H9 (cell line): ENCODE data around the gene ITPR1. TPM values are rescaled to one million over a fixed set of nuclear protein-coding genes. Genes with fewer than 3 reads are reported as not detected.

Experiments used
- DNase-seq: peaks from one replicate; pipeline ENCODE4 v3.0.0-alpha.2; 2017
- H2AFZ ChIP-seq: one replicate; pipeline ENCODE4 v1.6.1; 2013; ENCODE audit warnings: mild to moderate bottlenecking, low read length, control low read depth, moderate library complexity
- H2AK5ac ChIP-seq: 2 replicates; pipeline ENCODE4 v1.6.1; 2013; ENCODE audit warnings: low read length, control low read depth, mixed read lengths; ENCODE audit not compliant: insufficient read length
- H2BK120ac ChIP-seq: one replicate; pipeline ENCODE4 v1.6.1; 2013; ENCODE audit warnings: low read depth, mild to moderate bottlenecking, low read length, control low read depth, inconsistent platforms; ENCODE audit not compliant: poor library complexity, severe bottlenecking
- H2BK12ac ChIP-seq: 2 replicates; pipeline ENCODE4 v1.6.1; 2013; ENCODE audit warnings: low read length, control low read depth, mixed read lengths, low read depth; ENCODE audit not compliant: insufficient read length
- H2BK15ac ChIP-seq: 2 replicates; pipeline ENCODE4 v1.6.1; 2013; ENCODE audit warnings: low read depth, low read length, control low read depth
- H2BK20ac ChIP-seq: one replicate; pipeline ENCODE4 v1.6.1; 2013; ENCODE audit warnings: low read depth, mild to moderate bottlenecking, low read length, control low read depth, inconsistent platforms; ENCODE audit not compliant: poor library complexity, severe bottlenecking
- H2BK5ac ChIP-seq: 2 replicates; pipeline ENCODE4 v1.6.1; 2013; ENCODE audit warnings: low read length, control low read depth, mixed read lengths; ENCODE audit not compliant: insufficient read length
- H3K14ac ChIP-seq: 2 replicates; pipeline ENCODE4 v1.6.1; 2013; ENCODE audit warnings: low read length, control low read depth; ENCODE audit not compliant: insufficient read depth
- H3K18ac ChIP-seq: 2 replicates; pipeline ENCODE4 v1.6.1; 2013; ENCODE audit warnings: low read depth, mild to moderate bottlenecking, mixed read lengths, low read length, control low read depth; ENCODE audit not compliant: insufficient read length
- H3K23ac ChIP-seq: 2 replicates; pipeline ENCODE4 v1.6.1; 2013; ENCODE audit warnings: low read length, control low read depth, mixed read lengths, low read depth; ENCODE audit not compliant: insufficient read length
- H3K23me2 ChIP-seq: 2 replicates; pipeline ENCODE4 v1.6.1; 2013; ENCODE audit warnings: low read depth, mild to moderate bottlenecking, mixed read lengths, low read length, control low read depth; ENCODE audit not compliant: insufficient read length, poor library complexity, severe bottlenecking
- H3K27ac ChIP-seq: 2 replicates; pipeline ENCODE4 v1.5.1; 2013; ENCODE audit warnings: low read length, control low read depth, mixed read lengths, low read depth; ENCODE audit not compliant: insufficient read length
- H3K27me3 ChIP-seq: 2 replicates; pipeline ENCODE4 v1.6.1; 2013; ENCODE audit warnings: low read length, control low read depth, inconsistent platforms; ENCODE audit not compliant: insufficient read depth
- H3K4ac ChIP-seq: 2 replicates; pipeline ENCODE4 v1.6.1; 2013; ENCODE audit warnings: low read depth, mild to moderate bottlenecking, control low read depth, inconsistent platforms, low read length, moderate library complexity
- H3K4me1 ChIP-seq: 2 replicates; pipeline ENCODE4 v1.6.1; 2013; ENCODE audit warnings: low read length, control low read depth, inconsistent platforms; ENCODE audit not compliant: insufficient read depth
- H3K4me2 ChIP-seq: 2 replicates; pipeline ENCODE4 v1.6.1; 2013; ENCODE audit warnings: low read length, control low read depth, mixed read lengths; ENCODE audit not compliant: insufficient read length, insufficient read depth
- H3K56ac ChIP-seq: 2 replicates; pipeline ENCODE4 v1.6.1; 2013; ENCODE audit warnings: low read depth, mild to moderate bottlenecking, mixed read lengths, low read length, control low read depth; ENCODE audit not compliant: insufficient read length
- H3K79me1 ChIP-seq: 2 replicates; pipeline ENCODE4 v1.6.1; 2013; ENCODE audit warnings: low read depth, mild to moderate bottlenecking, moderate library complexity, low read length, control low read depth, inconsistent platforms; ENCODE audit not compliant: insufficient read depth, poor library complexity, severe bottlenecking
- H3K79me2 ChIP-seq: 2 replicates; pipeline ENCODE4 v1.6.1; 2013; ENCODE audit warnings: low read length, control low read depth, inconsistent platforms; ENCODE audit not compliant: insufficient read depth
- H3K9ac ChIP-seq: 2 replicates; pipeline ENCODE4 v1.6.1; 2013; ENCODE audit warnings: low read length, control low read depth, mixed read lengths; ENCODE audit not compliant: insufficient read length; ENCODE audit errors: extremely low read depth
- H3K9me3 ChIP-seq: one replicate; pipeline ENCODE4 v1.6.1; 2013; ENCODE audit warnings: low read depth, low read length, inconsistent platforms; ENCODE audit not compliant: control insufficient read depth
- H3T11ph ChIP-seq: one replicate; pipeline ENCODE4 v1.6.1; 2013; ENCODE audit warnings: mild to moderate bottlenecking, low read length, control low read depth, inconsistent platforms
- H4K20me1 ChIP-seq: one replicate; pipeline ENCODE4 v1.6.1; 2013; ENCODE audit not compliant: control insufficient read depth, insufficient read length, insufficient read depth
- H4K5ac ChIP-seq: 2 replicates; pipeline ENCODE4 v1.6.1; 2013; ENCODE audit warnings: low read depth, mild to moderate bottlenecking, mixed read lengths, low read length, control low read depth; ENCODE audit not compliant: insufficient read length
- H4K8ac ChIP-seq: replicated peaks from 2 replicates; pipeline ENCODE4 v1.6.1; 2013; ENCODE audit warnings: low read length, control low read depth, mixed read lengths, low read depth; ENCODE audit not compliant: insufficient read length
- H4K91ac ChIP-seq: 2 replicates; pipeline ENCODE4 v1.6.1; 2013; ENCODE audit warnings: low read depth, mild to moderate bottlenecking, moderate library complexity, mixed read lengths, low read length, control low read depth; ENCODE audit not compliant: insufficient read length
- H3K27ac Mint-ChIP-seq, 3 experiments: 2 replicates in 2 of 3; 3 replicates in 1 of 3; pipeline ENCODE4 v1.8.0; 2020 to 2021; ENCODE audit warnings: mixed read lengths in 3 of 3, mild to moderate bottlenecking in 1 of 3, moderate library complexity in 1 of 3
- H3K27me3 Mint-ChIP-seq: 2 replicates; pipeline ENCODE4 v1.8.0; 2021; ENCODE audit warnings: low read depth, mild to moderate bottlenecking, moderate library complexity, mixed read lengths
- H3K36me3 Mint-ChIP-seq, 3 experiments: 2 replicates in 2 of 3; 3 replicates in 1 of 3; pipeline ENCODE4 v1.8.0; 2020 to 2021; ENCODE audit warnings: low read depth in 3 of 3, mixed read lengths in 3 of 3; ENCODE audit not compliant: insufficient read depth in 1 of 3
- H3K4me1 Mint-ChIP-seq, 2 experiments: 2 replicates each; pipeline ENCODE4 v1.8.0; 2020; ENCODE audit warnings: mixed read lengths in 2 of 2
- H3K4me3 Mint-ChIP-seq, 2 experiments: 2 replicates in 1 of 2; 3 replicates in 1 of 2; pipeline ENCODE4 v1.8.0; 2020 to 2021; ENCODE audit warnings: mild to moderate bottlenecking in 2 of 2, mixed read lengths in 2 of 2, moderate library complexity in 1 of 2
- H3K9me3 Mint-ChIP-seq, 2 experiments: 2 replicates in 1 of 2; 3 replicates in 1 of 2; pipeline ENCODE4 v1.8.0; 2020; ENCODE audit warnings: mild to moderate bottlenecking in 2 of 2, mixed read lengths in 2 of 2, moderate library complexity in 1 of 2
- CTCF ChIP-seq: fragments of 200-600 bp; sonication (generic); conservative IDR thresholded peaks from 3 replicates; pipeline ENCODE4 v1.8.0; 2021; ENCODE audit warnings: antibody characterized with exemption, mild to moderate bottlenecking
- WGBS: extraction: QIAGEN DNeasy Blood & Tissue Kit; methylation state at CpG from one replicate; pipeline ENCODE4 v1.1.7; 2013; ENCODE audit warnings: missing lambda C conversion rate, low lambda C conversion rate, mixed read lengths; ENCODE audit not compliant: insufficient read length; ENCODE audit errors: extremely low coverage; 5-methylcytosine and 5-hydroxymethylcytosine counted together
- total RNA-seq: library from RNA; stranded (reverse); gene quantifications from 2 replicates; pipeline ENCODE4 v1.2.1, GENCODE V29; 2021

ITPR1 gene
- total RNA-seq, 1 experiment from 2014 or later, result 4.2 TPM

- Histone ChIP-seq H4K5ac (no peak overlapping the region), H3K14ac (no peak overlapping the region), H2BK12ac (no peak overlapping the region), H2BK20ac (no peak overlapping the region), H2BK15ac (no peak overlapping the region), H2BK120ac (no peak overlapping the region), H3K56ac (no peak overlapping the region), H3K4me2 (no peak overlapping the region), H4K20me1 (no peaks in the 10 kb centered on the region), H4K91ac (no peak overlapping the region), H3K27me3 (no peaks in the 10 kb centered on the region), H3K18ac (no peak overlapping the region), H3T11ph (no peak overlapping the region), H3K4ac (no peak overlapping the region), H3K79me2 (no peaks in the 10 kb centered on the region), H3K9ac (no peak overlapping the region), H3K9me3 (no peaks in the 10 kb centered on the region), H2AFZ (no peak overlapping the region), H2AK5ac (no peak overlapping the region), H3K23me2 (no peaks in the 10 kb centered on the region), H4K8ac (no peak overlapping the region), H3K4me1 (no peaks in the 10 kb centered on the region), H2BK5ac (no peak overlapping the region), H3K27ac (no peak overlapping the region), H3K79me1 (no peaks in the 10 kb centered on the region), H3K23ac (no peak overlapping the region)
- no peak overlapping the region for H3K4me3 Mint-ChIP-seq
- no peak for DNase-seq
- no peak for TF ChIP-seq CTCF
- H3K27me3 Mint-ChIP-seq, result no peaks in the 10 kb centered on the region
- H3K27ac Mint-ChIP-seq, result no peak overlapping the region
- no peaks in the 10 kb centered on the region for H3K9me3 Mint-ChIP-seq
- no peaks in the 10 kb centered on the region for H3K36me3 Mint-ChIP-seq
- H3K4me1 Mint-ChIP-seq, result 0 out of 4 replicates have a peak, but pooled peaks cover 0 to 3% of the 10 kb centered on the region in 2 experiments
- WGBS, result no CpG with 5 or more reads among the region's 5 CpGs
Observed at GRCh38 chr3:4776980-4777581, 283.9 kb downstream of the ITPR1 start.
